Activated CD4-positive, CD25-positive, alpha-beta regulatory T cell treated with anti-CD3 and anti-CD28 coated beads, Interleukin-2, amount 50 U/mL, for 24 hours (primary cell): ENCODE results near the gene PCYT2.

Experiments used
- ATAC-seq, 2 donors: fragments of 150-1000 bp; cut with Tn5 transposase; one replicate each; pipeline ENCODE4 v1.10.0; 2021; ENCODE audit warnings: mild to moderate bottlenecking in 1 of 2, moderate library complexity in 1 of 2

PCYT2 gene

GRCh38 chr17:81899514-81900166 lies 11.6 kb downstream of the PCYT2 start:
- no peak for ATAC-seq

- ATAC-seq: no peak
Observed at GRCh38 chr17:81898885-81899284, 12.3 kb downstream of the PCYT2 start.

- ATAC-seq: no peak
Observed at GRCh38 chr17:81898029-81898866, 13.0 kb downstream of the PCYT2 start.

- ATAC-seq: no peak
Observed at GRCh38 chr17:81895400-81895799, 15.8 kb downstream of the PCYT2 start.

GRCh38 chr17:81891303-81891552 lies 20.0 kb downstream of the PCYT2 start:
- peak in 1 of 2 donors; percentile 0 for ATAC-seq

GRCh38 chr17:81890447-81891302 lies 20.5 kb downstream of the PCYT2 start:
- ATAC-seq: no peak

GRCh38 chr17:81889602-81890001 lies 21.6 kb downstream of the PCYT2 start:
- no peak for ATAC-seq

- no peak for ATAC-seq
Observed at GRCh38 chr17:81888988-81889595, 22.1 kb downstream of the PCYT2 start.

- ATAC-seq: no peak
Observed at GRCh38 chr17:81888105-81888987, 22.9 kb downstream of the PCYT2 start.

- no peak for ATAC-seq
Observed at GRCh38 chr17:81885869-81886548, 25.2 kb downstream of the PCYT2 start.

- ATAC-seq: no peak
Observed at GRCh38 chr17:81885454-81885853, 25.7 kb downstream of the PCYT2 start.

GRCh38 chr17:81884968-81885367 lies 26.2 kb downstream of the PCYT2 start:
- peak in 1 of 2 donors; percentile 26 for ATAC-seq

- ATAC-seq: no peak
Observed at GRCh38 chr17:81884520-81884919, 26.7 kb downstream of the PCYT2 start.

- ATAC-seq: no peak
Observed at GRCh38 chr17:81879121-81879520, 32.1 kb downstream of the PCYT2 start.

- ATAC-seq: no peak
Observed at GRCh38 chr17:81878294-81878693, 32.9 kb downstream of the PCYT2 start.

GRCh38 chr17:81877569-81877968 lies 33.6 kb downstream of the PCYT2 start:
- ATAC-seq: no peak

- ATAC-seq: peak; percentile 6 to 25
Observed at GRCh38 chr17:81871387-81872230, 39.6 kb downstream of the PCYT2 start.

GRCh38 chr17:81870981-81871386 lies 40.2 kb downstream of the PCYT2 start, which contains the start of gene ARHGDIA:
ARHGDIA (minus strand) TSS chr17:81871337; CDS start chr17:81869930, 1,407 bp downstream.
- ATAC-seq: peak; percentile 58 to 67

- ATAC-seq: peak; percentile 14 to 23
Observed at GRCh38 chr17:81870131-81870980, 40.8 kb downstream of the PCYT2 start.
